HFFc6 (cell line): ENCODE results near the gene MOGAT1. TPM values are rescaled to one million over a fixed set of nuclear protein-coding genes. Genes with fewer than 3 reads are reported as not detected.

Source experiments
- DNase-seq: peaks from one replicate; pipeline ENCODE4 v3.0.0-alpha.2; 2018
- H3K27ac Mint-ChIP-seq: 2 replicates; pipeline ENCODE4 v1.8.0; 2020; ENCODE audit warnings: mild to moderate bottlenecking, mixed read lengths
- H3K27me3 Mint-ChIP-seq: 2 replicates; pipeline ENCODE4 v1.8.0; 2021; ENCODE audit warnings: mild to moderate bottlenecking, moderate library complexity, mixed read lengths; ENCODE audit not compliant: insufficient read depth
- H3K36me3 Mint-ChIP-seq: 2 replicates; pipeline ENCODE4 v1.8.0; 2021; ENCODE audit warnings: low read depth, mixed read lengths
- H3K4me1 Mint-ChIP-seq: 2 replicates; pipeline ENCODE4 v1.8.0; 2020; ENCODE audit warnings: low read depth, mixed read lengths
- H3K4me3 Mint-ChIP-seq: 2 replicates; pipeline ENCODE4 v1.8.0; 2020; ENCODE audit warnings: mild to moderate bottlenecking, moderate library complexity, mixed read lengths
- H3K9me3 Mint-ChIP-seq: 2 replicates; pipeline ENCODE4 v1.8.0; 2020; ENCODE audit warnings: mild to moderate bottlenecking, mixed read lengths
- total RNA-seq, 6 experiments: library from RNA; stranded (reverse); fragmentation: NEBNext Ultra II Directional; extraction: Animal tissue kit (Norgen Biotek cat#: 25700); gene quantifications; 2 replicates in 1 of 6; 3 replicates in 5 of 6; pipeline ENCODE4 v1.2.3, GENCODE V29; 2021
- TF ChIP-seq, protein P1 (sequence below): fragments of 200-600 bp; sonication (generic); IDR thresholded peaks from 2 replicates; pipeline ENCODE4 v1.5.0; 2021; ENCODE audit warnings: antibody characterized with exemption, mild to moderate bottlenecking

Gene MOGAT1
- total RNA-seq, 6 experiments from 2014 or later, result not detected

DNA sequence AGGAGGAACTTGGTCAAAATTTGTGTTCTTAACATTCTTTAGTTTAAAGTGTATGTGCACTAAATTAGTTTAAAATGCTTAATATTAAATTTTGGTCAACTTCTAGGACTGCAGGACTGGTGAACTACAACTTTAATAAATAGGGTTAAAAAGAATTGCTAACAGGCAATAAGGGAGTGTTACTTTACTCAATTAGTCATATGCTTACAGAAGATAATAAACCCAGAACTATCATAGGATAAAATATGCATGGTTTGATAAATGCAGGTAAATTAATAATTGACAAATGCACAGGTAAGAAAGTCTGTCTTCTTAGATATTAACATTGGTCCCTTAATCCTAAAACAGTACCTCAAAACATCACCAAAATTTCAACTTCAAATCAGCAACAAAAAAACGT lies 36.2 kb upstream of the MOGAT1 start:
- no peak for DNase-seq
- H3K27ac Mint-ChIP-seq, result no peak overlapping the region
- H3K36me3 Mint-ChIP-seq, result peaks cover 40% of the 10 kb centered on the region

DNA sequence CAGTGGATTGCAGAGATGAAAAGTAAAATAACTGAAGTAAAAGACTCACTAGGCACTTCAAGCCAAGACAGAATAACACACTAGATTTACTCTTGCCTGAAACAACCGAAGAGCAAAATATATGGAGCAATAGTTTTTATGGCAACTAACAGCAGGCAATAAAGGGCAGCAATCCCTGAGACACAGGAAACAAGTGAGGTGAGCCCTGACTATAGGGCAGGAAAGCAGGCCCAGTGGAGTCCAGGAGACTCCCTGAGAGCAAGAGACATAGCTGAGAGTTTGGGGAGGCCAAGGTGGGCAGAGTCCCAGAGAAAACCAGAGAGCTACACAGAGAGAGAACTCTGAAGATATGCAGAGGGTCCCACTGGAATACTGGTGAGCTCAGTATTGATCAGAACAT lies 34.4 kb upstream of the MOGAT1 start:
- Mint-ChIP-seq H3K36me3 (peaks cover 40% of the 10 kb centered on the region), H3K27ac (no peak overlapping the region)

More for the DNA sequence above, 36.2 kb upstream of the MOGAT1 start:
- TF ChIP-seq, protein P1, sequence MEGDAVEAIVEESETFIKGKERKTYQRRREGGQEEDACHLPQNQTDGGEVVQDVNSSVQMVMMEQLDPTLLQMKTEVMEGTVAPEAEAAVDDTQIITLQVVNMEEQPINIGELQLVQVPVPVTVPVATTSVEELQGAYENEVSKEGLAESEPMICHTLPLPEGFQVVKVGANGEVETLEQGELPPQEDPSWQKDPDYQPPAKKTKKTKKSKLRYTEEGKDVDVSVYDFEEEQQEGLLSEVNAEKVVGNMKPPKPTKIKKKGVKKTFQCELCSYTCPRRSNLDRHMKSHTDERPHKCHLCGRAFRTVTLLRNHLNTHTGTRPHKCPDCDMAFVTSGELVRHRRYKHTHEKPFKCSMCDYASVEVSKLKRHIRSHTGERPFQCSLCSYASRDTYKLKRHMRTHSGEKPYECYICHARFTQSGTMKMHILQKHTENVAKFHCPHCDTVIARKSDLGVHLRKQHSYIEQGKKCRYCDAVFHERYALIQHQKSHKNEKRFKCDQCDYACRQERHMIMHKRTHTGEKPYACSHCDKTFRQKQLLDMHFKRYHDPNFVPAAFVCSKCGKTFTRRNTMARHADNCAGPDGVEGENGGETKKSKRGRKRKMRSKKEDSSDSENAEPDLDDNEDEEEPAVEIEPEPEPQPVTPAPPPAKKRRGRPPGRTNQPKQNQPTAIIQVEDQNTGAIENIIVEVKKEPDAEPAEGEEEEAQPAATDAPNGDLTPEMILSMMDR, result no peak
- no peaks in the 10 kb centered on the region for H3K9me3 Mint-ChIP-seq
- no peak overlapping the region for H3K4me3 Mint-ChIP-seq
- H3K4me1 Mint-ChIP-seq, result no peaks in the 10 kb centered on the region
- H3K27me3 Mint-ChIP-seq, result no peaks in the 10 kb centered on the region

DNA sequence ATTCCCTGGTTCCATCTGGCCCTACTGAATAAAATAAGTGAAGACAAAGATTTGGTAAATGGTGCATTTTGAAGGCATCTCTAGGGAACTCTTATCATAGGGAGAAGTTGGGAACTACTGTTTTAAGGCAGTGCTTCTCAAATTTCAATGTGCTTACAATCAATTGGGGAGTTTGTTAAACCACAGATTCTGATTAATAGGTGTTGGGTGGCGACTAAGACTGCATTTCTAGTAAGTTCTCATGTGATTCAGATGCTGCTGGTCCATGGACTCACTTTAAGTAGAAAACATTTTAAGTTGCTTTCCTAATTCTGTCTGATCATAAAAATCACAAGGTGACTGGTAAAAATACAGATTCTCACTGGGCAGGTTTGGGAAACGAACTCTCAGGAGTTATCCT lies 30.1 kb upstream of the MOGAT1 start:
- Mint-ChIP-seq H3K9me3 (no peaks in the 10 kb centered on the region), H3K27me3 (no peaks in the 10 kb centered on the region), H3K27ac (no peak overlapping the region), H3K36me3 (peaks cover 37% of the 10 kb centered on the region), H3K4me3 (no peak overlapping the region), H3K4me1 (peaks cover 6% of the 10 kb centered on the region; the same call in 1 of the 2 replicates)
- DNase-seq, result no peak
- TF ChIP-seq, protein P1, result no peak

More for the DNA sequence above, 34.4 kb upstream of the MOGAT1 start:
- Mint-ChIP-seq H3K27me3 (no peaks in the 10 kb centered on the region), H3K4me3 (no peak overlapping the region), H3K4me1 (peaks cover 6% of the 10 kb centered on the region; the same call in 1 of the 2 replicates), H3K9me3 (no peaks in the 10 kb centered on the region)
- TF ChIP-seq, protein P1, result no peak
- DNase-seq, result no peak

DNA sequence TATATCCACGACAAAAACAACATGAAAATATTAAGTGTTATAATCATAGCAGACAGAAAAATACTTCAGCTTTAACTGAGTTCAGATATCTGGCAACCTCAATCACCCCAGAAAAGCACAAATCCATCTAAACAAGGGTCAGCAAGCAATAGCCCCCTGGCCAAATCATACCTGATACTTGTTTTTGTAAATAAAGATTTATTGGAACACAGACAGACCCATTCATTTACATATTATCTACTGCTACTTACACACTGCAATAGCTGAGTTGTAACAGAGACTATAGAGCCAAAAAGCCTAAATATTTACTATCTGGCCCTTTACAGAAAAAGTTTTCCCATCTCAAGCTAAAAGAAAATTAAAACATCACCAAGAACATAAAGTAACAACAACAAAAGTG lies 28.3 kb upstream of the MOGAT1 start:
- Mint-ChIP-seq H3K9me3 (no peaks in the 10 kb centered on the region), H3K27me3 (no peaks in the 10 kb centered on the region), H3K4me1 (peaks cover 6% of the 10 kb centered on the region; the same call in 1 of the 2 replicates), H3K27ac (no peak overlapping the region), H3K36me3 (peaks cover 27% of the 10 kb centered on the region), H3K4me3 (no peak overlapping the region)
- no peak for DNase-seq
- TF ChIP-seq, protein P1, result no peak

DNA sequence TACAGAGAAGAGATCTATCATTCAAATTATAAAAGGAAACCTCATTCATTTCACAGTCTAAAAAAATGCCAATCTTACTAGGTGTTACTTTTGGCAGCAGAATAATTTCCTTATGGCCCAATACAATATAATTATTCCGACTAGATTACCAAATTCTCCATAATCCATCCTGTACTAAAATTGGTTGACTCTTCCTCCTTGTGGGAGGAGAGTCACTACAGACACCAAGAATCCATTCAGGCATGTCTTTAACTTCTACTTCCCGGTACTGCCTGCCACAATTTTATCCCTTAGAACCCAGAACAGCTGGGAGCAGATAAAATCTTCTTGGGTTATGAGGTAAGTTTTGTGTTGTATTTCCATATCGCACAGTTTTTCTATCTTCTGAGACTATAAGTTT lies 25.4 kb upstream of the MOGAT1 start:
- no peaks in the 10 kb centered on the region for H3K27me3 Mint-ChIP-seq
- H3K4me1 Mint-ChIP-seq, result peaks cover 19% of the 10 kb centered on the region
- TF ChIP-seq, protein P1, result no peak
- H3K4me3 Mint-ChIP-seq, result no peak overlapping the region
- peaks cover 25% of the 10 kb centered on the region for H3K36me3 Mint-ChIP-seq
- no peak for DNase-seq
- H3K9me3 Mint-ChIP-seq, result no peaks in the 10 kb centered on the region
- H3K27ac Mint-ChIP-seq, result no peak overlapping the region

DNA sequence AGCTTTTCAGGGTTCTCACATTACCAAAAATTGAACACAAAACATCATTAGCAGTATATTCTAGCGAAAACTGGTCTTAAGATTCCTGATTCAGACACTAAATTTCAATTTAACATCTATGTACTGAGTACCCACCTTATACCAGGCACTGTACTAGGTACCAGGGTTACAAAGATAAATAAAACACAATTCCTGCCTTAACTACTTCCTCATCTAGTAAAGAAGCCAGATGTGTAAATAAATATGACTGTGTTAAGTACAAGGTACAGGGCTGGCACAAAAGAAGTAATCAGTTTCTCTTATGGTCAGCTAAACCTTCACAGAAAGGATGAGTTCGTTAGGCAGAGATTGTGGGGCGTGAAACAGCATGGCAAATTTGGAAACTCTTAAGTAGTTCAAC lies 21.7 kb upstream of the MOGAT1 start:
- no peaks in the 10 kb centered on the region for H3K27me3 Mint-ChIP-seq
- DNase-seq, result no peak
- TF ChIP-seq, protein P1, result no peak
- H3K4me3 Mint-ChIP-seq, result no peak overlapping the region
- peaks cover 17% of the 10 kb centered on the region; the same call in 1 of the 2 replicates for H3K36me3 Mint-ChIP-seq
- no peak overlapping the region for H3K27ac Mint-ChIP-seq
- H3K4me1 Mint-ChIP-seq, result peaks cover 46% of the 10 kb centered on the region
- H3K9me3 Mint-ChIP-seq, result no peaks in the 10 kb centered on the region
